AG04450 (cell line): ENCODE data around the gene BAG3. TPM values are rescaled to one million over a fixed set of nuclear protein-coding genes. Genes with fewer than 3 reads are reported as not detected.

ENCODE experiments used
- CTCF ChIA-PET: fragments of 300-600, 350-600 bp; formaldehyde crosslinking; extraction: SDS; loops from one replicate; lab custom pipeline; 2022; ENCODE audit warnings: antibody characterized with exemption, inconsistent platforms; lab: Charles Lee
- POLR2A ChIA-PET: fragments of 350-600 bp; formaldehyde crosslinking; extraction: SDS; loops from one replicate; lab custom pipeline; 2021; ENCODE audit warnings: antibody characterized with exemption, inconsistent platforms; lab: Yijun Ruan, JAX
- DNase-seq: peaks from one replicate; pipeline ENCODE4 v3.0.0-alpha.2; 2011; ENCODE audit warnings: low read depth, low spot score
- H3K27ac ChIP-seq: one replicate; pipeline ENCODE4 v1.5.1; 2012; ENCODE audit warnings: low read depth, low read length, control low read depth
- H3K27me3 ChIP-seq: one replicate; pipeline ENCODE4 v1.6.0; 2012; ENCODE audit warnings: low read length; ENCODE audit not compliant: control insufficient read depth, insufficient read depth
- H3K4me3 ChIP-seq: 2 replicates; pipeline ENCODE4 v1.5.1; 2011; ENCODE audit warnings: mild to moderate bottlenecking, low read depth, low read length, control low read depth
- H3K9me3 ChIP-seq: 2 replicates; pipeline ENCODE4 v1.5.1; 2012; ENCODE audit warnings: low read length; ENCODE audit not compliant: control insufficient read depth, insufficient read depth
- CTCF ChIP-seq: IDR thresholded peaks from 2 replicates; pipeline ENCODE4 v1.5.1; 2011; ENCODE audit warnings: low read depth, low read length, control low read depth, inconsistent platforms
- polyA plus RNA-seq: library from polyadenylated mRNA; depleted of rRNA; stranded (reverse); fragments of >200 nt; gene quantifications from 2 replicates; pipeline ENCODE4 v1.2.3, GENCODE V29; 2011

BAG3 gene
- polyA plus RNA-seq, 1 experiment, result 12.7 TPM

DNA sequence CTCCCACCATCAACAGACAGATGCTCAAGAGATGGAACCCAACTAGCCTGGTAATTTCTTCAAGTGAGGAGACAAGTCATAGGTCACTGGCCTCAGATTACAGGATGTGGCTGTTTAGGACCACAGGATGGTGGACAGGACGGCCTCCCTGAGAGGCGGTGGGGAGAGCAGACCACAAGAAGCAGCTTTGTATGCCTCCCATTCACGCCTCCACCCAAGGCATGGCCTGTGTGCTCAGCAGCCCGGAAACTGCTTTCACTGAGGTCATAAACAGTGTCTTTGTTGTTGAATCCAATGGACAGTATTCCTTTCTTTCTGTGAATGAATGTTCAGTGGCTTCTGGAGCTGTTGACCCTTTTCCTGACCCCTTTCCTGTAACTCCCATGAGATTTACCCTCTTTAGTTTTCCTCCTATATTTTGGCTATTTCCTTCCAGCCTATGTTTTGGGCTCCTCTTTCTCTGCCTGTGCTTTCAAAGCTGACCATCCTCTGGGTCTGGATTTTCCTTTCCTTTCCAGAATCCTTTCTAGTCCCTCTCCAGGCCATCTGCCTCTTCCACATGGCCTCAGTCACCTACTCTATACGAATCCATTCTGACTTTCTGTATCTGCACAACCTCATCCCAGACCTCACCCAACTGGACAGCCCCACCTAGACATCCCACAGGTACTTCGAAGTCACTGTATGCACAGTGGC is 42.2 kb downstream of the BAG3 start:
- TF ChIP-seq CTCF, result no peak
- ChIA-PET CTCF (interaction anchor here (1.8 kb wide), 1 partner anchor 166 kb away, joined by 5 read pairs; no protein-coding TSS in a partner anchor), POLR2A (no interaction called here)
- H3K4me3 ChIP-seq, result no peak overlapping the region
- no peaks in the 10 kb centered on the region; the same call in 1 of the 2 replicates for H3K9me3 ChIP-seq
- peaks cover 4% of the 10 kb centered on the region for H3K27me3 ChIP-seq
- no peak overlapping the region for H3K27ac ChIP-seq
- DNase-seq, result no peak

DNA sequence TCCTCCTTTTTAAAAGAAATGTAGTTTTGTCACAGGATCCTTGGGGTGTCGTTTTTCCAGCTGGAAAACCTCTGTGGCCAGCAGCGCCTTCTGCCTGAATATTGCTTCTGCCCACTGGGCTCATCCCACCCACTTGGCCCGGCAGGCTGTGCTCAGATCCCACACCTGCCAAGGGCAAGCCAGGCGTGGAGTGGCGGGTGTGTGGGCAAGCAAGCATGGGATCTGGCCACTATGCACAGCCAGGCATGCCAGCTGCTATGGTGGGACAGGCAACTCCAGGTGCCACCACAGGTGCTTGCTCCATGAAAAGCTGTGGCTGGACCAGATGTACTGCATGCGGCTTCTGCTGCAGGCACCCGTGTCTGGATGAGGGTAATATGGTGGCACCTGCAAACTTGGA is 43.4 kb downstream of the BAG3 start:
- H3K27ac ChIP-seq, result no peak overlapping the region
- TF ChIP-seq CTCF, result no peak
- H3K27me3 ChIP-seq, result peaks cover 4% of the 10 kb centered on the region
- no peak for DNase-seq
- CTCF ChIA-PET, result interaction anchor here (0.6 to 2.3 kb wide), 4 partner anchors 8 to 587 kb away, joined by 3 to 12 read pairs (median 4); no protein-coding TSS in a partner anchor
- POLR2A ChIA-PET, result no interaction called here
- no peak overlapping the region for H3K4me3 ChIP-seq
- H3K9me3 ChIP-seq, result no peaks in the 10 kb centered on the region; the same call in 1 of the 2 replicates

GRCh38 chr10:119700321-119700954 is 49.3 kb downstream of the BAG3 start:
- ChIA-PET CTCF (interaction anchor here (1.1 to 2.2 kb wide), 3 partner anchors 13 to 159 kb away, joined by 4 to 7 read pairs (median 6); no protein-coding TSS in a partner anchor), POLR2A (no interaction called here)
- no peak for TF ChIP-seq CTCF
- Histone ChIP-seq H3K27ac (no peak overlapping the region), H3K27me3 (no peaks in the 10 kb centered on the region), H3K4me3 (no peak overlapping the region), H3K9me3 (no peaks in the 10 kb centered on the region)
- DNase-seq, result no peak

DNA sequence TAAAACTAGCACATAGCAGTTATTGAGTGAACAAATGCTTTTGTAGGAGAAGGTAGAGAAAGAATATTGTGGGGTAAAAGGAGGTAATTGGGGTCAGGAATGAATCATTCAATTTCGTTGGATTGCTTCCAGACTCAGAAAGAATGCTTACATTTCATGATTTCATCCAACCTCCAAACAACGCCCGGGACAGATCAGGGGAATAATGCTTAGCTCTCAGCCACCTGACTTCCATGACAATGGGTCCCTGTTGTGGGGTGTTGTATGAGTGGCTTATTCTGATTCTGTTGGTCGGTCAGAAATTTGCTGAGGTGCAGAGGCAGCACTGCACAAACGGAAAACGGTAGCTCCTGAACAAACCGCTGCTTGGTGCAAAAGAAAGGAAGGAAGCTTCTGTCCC is 50.7 kb downstream of the BAG3 start:
- TF ChIP-seq CTCF, result no peak
- POLR2A ChIA-PET, result interaction anchor here (0.6 to 1.0 kb wide), 2 partner anchors 10 to 51 kb away, joined by 3 to 7 read pairs; partner anchors contain the start of gene BAG3

More for the DNA sequence above, 50.7 kb downstream of the BAG3 start:
- no peak for DNase-seq
- peaks cover 2% of the 10 kb centered on the region; the same call in 1 of the 2 replicates for H3K9me3 ChIP-seq
- no peaks in the 10 kb centered on the region for H3K27me3 ChIP-seq
- no peak overlapping the region for H3K27ac ChIP-seq
- H3K4me3 ChIP-seq, result no peak overlapping the region
- CTCF ChIA-PET, result interaction anchor here (0.6 to 2.2 kb wide), 5 partner anchors 15 to 49 kb away, joined by 3 to 7 read pairs (median 5); no protein-coding TSS in a partner anchor
